H1 (cell line): Measurements from ENCODE around the gene MCM9. TPM values are rescaled to one million over a fixed set of nuclear protein-coding genes. Genes with fewer than 3 reads are reported as not detected.

ENCODE experiments used
- PHF8 ChIP-seq: fragments of 200-600 bp; sonication (generic); conservative IDR thresholded peaks from 2 replicates; pipeline ENCODE4 v1.7.1; 2012; ENCODE audit warnings: low read depth, mild to moderate bottlenecking, inconsistent platforms, low read length, moderate library complexity
- SP2 ChIP-seq: IDR thresholded peaks from 2 replicates; pipeline ENCODE4 v1.6.1; 2012; ENCODE audit warnings: mild to moderate bottlenecking, low read length, inconsistent platforms
- polyA plus RNA-seq, 7 experiments: library from polyadenylated mRNA; depleted of rRNA in 3 of 7; stranded (reverse) in 5 of 7; unstranded in 2 of 7; fragments of >200 nt in 5 of 7; fragments of 200-250 nt in 2 of 7; gene quantifications; 1 replicate in 5 of 7; 2 replicates in 1 of 7; 4 replicates in 1 of 7; pipeline versions ENCODE4 v1.2.1 to v1.2.3, GENCODE V29; 2011 to 2013; ENCODE audit warnings: missing spikeins in 2 of 7, mixed read lengths in 2 of 7
- total RNA-seq: library from RNA; stranded (reverse); fragmentation: NEBNext Ultra II Directional; extraction: Animal tissue kit (Norgen Biotek cat#: 25700); gene quantifications from 2 replicates; pipeline ENCODE4 v1.2.1, GENCODE V29; 2021

MCM9 gene
- total and polyA plus RNA-seq, 2 of the 8 experiments (the other 6 are each of a cell fraction or from before 2014, with no cell fraction given), result 3.7 to 11.4 TPM

DNA sequence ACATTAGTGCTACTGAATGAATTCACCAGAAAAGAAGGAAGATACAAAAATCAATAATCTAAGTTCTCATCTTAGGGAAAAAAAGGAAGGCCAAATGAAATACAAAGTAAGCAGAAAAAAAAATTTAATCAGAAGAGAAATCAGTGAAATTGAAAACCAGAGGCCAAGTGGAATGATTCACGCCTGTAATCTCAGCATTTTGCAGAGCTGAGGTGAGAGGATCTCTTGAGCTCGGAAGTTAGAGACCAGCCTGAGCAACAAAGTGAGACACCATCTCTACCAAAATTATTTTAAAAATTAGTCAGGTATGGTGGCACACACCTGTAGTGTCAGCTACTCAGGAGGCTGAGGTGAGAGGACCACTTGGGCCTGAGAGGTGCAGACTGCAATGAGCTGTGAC, 62.2 kb downstream of the MCM9 start (continued):
- no peak for TF ChIP-seq SP2
- no peak for TF ChIP-seq PHF8
